Bone marrow (tissue), 2 donors: ENCODE data around the gene PCDHB15.

Experiments
- DNase-seq, 2 donors: peaks; one replicate each; lab custom pipeline; 2025; lab: John Stamatoyannopoulos, UW

The PCDHB15 gene

DNA sequence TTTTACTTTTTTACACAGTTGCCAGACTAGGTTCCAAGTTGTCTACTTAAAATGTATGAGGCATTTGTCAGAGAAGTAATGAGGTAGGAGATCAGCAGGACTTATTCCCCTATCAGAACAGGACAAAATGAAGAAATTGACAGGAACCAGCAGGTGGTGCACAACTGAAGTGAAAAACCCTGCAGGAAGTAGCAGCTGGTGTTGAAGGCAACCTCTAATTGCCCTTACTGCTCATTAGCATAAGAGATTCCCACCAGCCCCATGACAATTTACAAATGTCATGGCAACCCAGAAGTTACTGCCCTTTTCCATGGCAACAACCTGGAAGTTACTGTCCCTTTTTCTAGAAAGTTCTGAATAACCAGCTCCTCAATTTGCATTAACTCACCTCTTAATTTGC lies 5.4 kb downstream of the PCDHB15 start:
- DNase-seq = no peak

DNA sequence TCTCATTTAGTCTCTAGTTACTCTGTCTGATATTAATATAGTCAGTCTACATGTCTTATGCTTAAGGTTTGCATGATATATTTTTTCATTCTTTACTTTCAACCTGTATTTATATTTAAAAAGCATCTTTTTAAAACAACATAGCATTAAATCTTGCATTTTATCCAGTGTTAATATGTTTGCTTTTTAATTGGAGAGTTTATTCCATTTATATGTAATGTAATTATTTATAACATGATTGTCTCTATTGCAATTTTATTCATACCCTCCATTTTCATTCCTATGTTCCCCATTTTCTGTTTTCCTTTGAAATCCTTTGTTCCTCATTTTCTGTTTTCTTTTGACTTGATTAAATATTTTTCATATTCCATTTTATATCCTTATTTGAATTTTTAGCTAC lies 13.3 kb downstream of the PCDHB15 start:
- DNase-seq = no peak

DNA sequence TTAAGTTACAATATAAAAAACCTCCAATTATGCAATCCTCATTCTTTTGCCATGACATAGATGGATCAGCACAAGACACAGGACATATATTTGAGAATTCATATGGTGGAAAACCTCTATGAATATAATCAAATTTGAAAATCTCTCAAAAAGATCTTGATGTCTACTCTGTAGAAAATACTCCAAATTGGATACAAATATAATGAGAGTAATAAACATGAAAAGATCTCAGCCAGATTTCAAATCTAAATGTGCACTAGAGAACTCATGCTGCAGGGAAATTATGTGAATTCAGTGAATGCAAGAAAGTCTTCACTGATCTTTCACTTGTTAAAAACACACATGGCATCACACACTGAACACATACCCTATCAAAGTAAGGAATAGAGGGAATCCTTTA lies 13.8 kb downstream of the PCDHB15 start:
- DNase-seq = no peak

DNA sequence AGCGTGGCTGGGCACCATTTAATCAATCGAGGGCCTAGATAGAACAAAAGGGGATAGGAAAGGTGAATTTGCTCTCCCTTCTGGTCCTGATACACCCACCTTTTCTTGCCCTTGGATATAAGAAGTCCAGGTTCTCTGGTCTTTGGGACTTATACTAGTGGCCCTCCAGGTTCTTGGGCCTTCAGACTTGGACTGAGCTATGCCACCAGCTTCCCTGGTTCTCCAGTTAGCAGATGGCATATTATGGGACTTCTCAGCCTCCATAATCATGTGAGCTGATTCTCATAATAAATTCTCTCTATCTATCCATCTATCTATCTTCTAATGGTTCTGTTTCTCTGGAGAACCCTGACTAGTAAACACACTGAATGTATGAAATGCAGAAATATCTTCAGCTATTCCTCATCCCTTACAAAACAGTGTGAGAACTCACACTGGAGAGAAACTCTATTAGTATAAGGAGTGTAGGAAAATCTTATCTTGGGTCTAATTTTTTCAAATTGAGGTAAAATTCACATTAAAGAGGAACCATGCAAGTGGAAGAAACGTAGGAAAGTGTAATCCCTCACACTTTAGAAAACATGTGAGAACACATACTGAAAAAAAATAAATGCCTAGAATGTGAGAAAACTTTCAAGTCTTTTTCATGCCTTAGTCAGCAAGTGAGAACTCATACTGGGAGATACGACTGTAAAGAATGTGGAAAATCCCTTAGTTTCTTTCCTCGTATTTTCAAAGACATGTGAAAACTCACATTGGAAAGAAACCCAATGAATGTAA lies 15.5 kb downstream of the PCDHB15 start:
- DNase-seq = no peak

DNA sequence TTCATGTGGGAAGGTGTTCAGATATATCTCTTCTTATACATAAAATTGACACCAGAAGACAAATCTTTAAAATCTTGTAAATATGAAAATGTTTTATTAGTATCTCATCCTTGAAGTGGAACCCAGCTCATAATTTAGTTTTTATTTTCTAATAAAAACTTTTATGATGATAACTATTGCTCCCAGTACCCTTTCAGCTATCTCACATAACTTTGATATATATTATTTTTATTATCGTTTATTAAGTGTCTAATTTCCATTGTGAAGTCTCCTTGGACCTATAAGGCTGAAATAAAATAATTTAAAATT lies 16.0 kb downstream of the PCDHB15 start:
- DNase-seq = no peak

DNA sequence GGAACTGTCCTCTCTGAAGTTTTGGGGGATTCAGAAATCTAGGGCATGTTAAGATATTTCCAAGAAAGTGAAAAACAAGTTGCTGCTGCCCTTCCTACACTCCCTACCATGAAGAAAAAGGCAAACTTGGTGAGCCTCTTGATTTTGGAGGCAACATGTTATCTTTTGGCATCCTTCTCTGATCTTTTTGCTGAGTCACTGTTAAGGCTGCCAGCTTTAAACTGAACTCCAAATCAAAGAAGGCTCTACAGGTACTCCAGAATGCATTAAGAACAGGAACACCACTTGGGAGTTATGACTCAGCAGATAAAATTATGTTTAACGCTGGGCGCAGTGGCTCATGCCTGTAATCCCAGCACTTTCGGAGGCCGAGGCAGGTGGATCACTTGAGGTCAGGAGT lies 24.0 kb downstream of the PCDHB15 start:
- no peak for DNase-seq

DNA sequence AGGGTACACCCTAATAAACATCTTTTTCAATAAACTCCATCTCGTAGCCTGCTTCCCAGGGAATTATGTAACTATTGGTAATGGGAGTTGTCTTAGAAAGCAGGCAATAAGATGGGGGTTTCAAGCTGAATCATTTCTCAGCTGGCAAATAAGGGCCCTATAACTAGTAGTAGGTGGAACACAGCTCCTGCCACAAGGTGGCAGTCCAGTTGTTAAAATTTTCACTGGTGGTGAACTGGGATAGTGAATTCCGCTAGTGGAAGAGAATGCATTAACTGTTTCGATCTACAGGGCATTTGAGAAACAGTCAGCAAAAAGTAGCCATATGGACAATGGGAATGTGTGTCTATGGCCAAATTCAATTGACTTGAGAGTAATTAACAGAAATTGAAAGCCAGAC lies 27.7 kb downstream of the PCDHB15 start:
- DNase-seq = no peak

DNA sequence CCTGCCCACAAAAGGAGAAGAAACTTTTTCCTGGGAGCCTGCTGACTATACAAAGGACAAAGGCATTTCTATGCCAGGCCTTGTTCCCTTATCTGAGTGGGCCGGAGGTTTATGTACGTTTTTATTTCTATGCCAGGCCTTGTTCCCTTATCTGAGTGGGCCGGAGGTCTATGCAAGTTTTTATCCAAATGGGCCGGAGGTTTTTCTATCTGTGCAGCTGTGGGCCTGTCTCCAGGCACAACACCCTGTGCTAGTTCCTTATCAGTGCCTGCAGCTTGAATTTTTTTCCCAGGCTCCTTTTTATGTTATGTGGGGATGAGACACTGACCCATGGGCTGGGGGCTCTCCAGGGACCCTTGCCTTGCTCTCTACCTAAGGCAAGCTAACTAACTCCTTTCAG lies 53.2 kb downstream of the PCDHB15 start:
- no peak for DNase-seq
